GM12801 (cell line): ENCODE measurements around the gene HOXA10.

Experiments used
- CTCF ChIP-seq: IDR thresholded peaks from one replicate; pipeline ENCODE4 v1.5.1; 2011; ENCODE audit warnings: control low read depth; ENCODE audit not compliant: insufficient read length; ENCODE audit errors: extremely low read depth

HOXA10 gene

GRCh38 chr7:27157702-27158431, 16.3 kb downstream of the HOXA10 start:
- no peak for TF ChIP-seq CTCF

GRCh38 chr7:27156916-27157701, 17.0 kb downstream of the HOXA10 start:
- no peak for TF ChIP-seq CTCF

DNA sequence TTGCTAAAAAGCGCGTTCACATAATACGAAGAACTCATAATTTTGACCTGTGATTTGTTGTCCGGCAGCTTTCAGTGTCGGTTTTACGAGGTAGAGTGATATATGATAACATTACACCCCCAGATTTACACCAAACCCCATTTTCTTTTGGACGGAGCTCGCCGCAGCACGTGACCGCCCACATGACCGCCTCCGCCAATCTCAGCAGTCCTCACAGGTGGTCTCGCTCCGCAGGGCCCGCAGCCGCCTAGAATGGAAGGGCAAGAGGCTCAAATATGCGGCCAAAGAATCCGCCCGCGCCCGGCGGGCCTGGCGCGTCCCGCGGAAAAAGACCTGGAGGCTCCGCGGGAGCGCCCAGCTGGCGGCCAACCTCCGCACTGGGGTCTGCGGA, 17.6 kb downstream of the HOXA10 start, which contains the start of gene HOXA7:
Gene HOXA7, minus strand, starts transcription at position 168 of the 391 bp plus-strand sequence. Its CDS starts 130 bp downstream, at position 38.
- no peak for TF ChIP-seq CTCF

- no peak for TF ChIP-seq CTCF
These were observed 18.2 kb downstream of the HOXA10 start for GRCh38 chr7:27155816-27156507.

DNA sequence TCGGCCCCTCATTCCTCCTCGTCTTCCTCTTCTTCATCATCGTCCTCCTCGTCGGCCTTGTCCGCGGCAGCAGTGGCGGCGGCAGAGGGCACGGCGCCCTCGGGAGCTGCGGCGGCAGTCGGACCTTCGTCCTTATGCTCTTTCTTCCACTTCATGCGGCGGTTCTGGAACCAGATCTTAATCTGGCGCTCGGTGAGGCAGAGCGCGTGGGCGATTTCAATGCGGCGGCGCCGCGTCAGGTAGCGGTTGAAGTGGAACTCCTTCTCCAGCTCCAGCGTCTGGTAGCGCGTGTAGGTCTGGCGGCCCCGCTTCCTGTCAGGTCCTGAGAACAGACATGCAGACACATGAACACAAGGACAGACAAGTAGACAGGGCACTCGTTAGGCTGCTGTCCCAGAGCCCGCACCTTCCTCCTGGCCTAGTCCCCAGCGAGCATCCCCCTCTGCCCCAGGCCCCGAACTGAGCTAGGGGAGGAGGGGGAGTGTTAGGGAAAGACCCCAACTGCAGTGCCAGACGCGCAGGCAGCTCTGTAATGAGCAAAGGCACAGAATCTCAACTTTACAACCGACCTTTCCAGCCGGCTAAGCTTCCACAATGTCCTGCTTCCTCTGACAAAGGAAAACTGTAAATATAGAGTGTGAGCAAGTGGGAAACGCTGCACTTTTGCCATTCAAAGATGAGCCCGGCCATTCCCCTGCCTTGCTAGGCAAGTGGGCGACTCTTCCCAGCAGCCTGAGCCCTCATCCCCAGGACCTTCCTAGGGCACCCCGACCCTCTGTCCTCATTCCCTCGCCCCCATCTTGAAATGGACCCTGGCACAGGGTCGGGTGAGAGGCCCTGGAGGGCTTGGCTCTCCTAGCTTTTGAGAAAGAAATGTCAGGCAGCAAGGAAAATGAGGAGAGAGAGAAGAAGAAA, 19.0 kb downstream of the HOXA10 start:
- no peak for TF ChIP-seq CTCF

GRCh38 chr7:27154369-27154768, 19.8 kb downstream of the HOXA10 start:
- no peak for TF ChIP-seq CTCF
